HepG2 (cell line): Measurements from ENCODE around the gene SAPCD2. TPM values are rescaled to one million over a fixed set of nuclear protein-coding genes. Genes with fewer than 3 reads are reported as not detected.

Experiments
- DMAP1 ChIP-seq: IDR thresholded peaks from 2 replicates; pipeline ENCODE4 v1.6.1; 2016
- KLF16 ChIP-seq, 2 experiments: sonication (generic) in 1 of 2; formaldehyde crosslinking in 1 of 2; IDR thresholded peaks; 2 replicates each; pipeline versions ENCODE4 v1.6.1 to v1.8.0; 2016 to 2023; ENCODE audit warnings: missing genetic modification reagents in 2 of 2, missing compliant biosample characterization in 1 of 2
- ZFP37 ChIP-seq: sonication (generic); formaldehyde crosslinking; IDR thresholded peaks from 2 replicates; pipeline ENCODE4 v1.4.0; 2020; ENCODE audit warnings: missing genetic modification reagents, borderline replicate concordance
- ZNF207 ChIP-seq: fragments of 450-650 bp; IDR thresholded peaks from 2 replicates; pipeline ENCODE4 v1.6.1; 2016; ENCODE audit warnings: antibody characterized with exemption, borderline replicate concordance
- ZNF3 ChIP-seq: IDR thresholded peaks from 2 replicates; pipeline ENCODE4 v1.7.0; 2017; ENCODE audit warnings: inconsistent platforms
- ZNF407 ChIP-seq: sonication (generic); formaldehyde crosslinking; IDR thresholded peaks from one replicate; pipeline ENCODE4 v1.5.1; 2020; ENCODE audit warnings: mild to moderate bottlenecking, missing genetic modification reagents; ENCODE audit errors: not compliant biosample characterization
- ZNF841 ChIP-seq: sonication (generic); formaldehyde crosslinking; IDR thresholded peaks from 2 replicates; pipeline ENCODE4 v1.8.1; 2023; ENCODE audit warnings: missing genetic modification reagents, borderline replicate concordance
- polyA plus RNA-seq, 8 experiments: library from polyadenylated mRNA; depleted of rRNA in 3 of 8; stranded (reverse) in 7 of 8; unstranded in 1 of 8; fragments of >200 nt; fragmentation: Illumina TruSeq in 4 of 8; extraction: Trizol in 4 of 8; gene quantifications; 2 replicates each; pipeline versions ENCODE4 v1.2.1 to v1.2.3, GENCODE V29; 2011 to 2016; ENCODE audit warnings: low read depth in 4 of 8, missing spikeins in 1 of 8, mixed read lengths in 1 of 8; ENCODE audit not compliant: insufficient read depth in 1 of 8
- total RNA-seq, 5 experiments: library from RNA; depleted of rRNA; stranded (reverse); fragments of >200 nt; fragmentation: Illumina TruSeq; extraction: Trizol; gene quantifications; 2 replicates each; pipeline ENCODE4 v1.2.3, GENCODE V29; 2016; ENCODE audit warnings: low read depth in 1 of 5
- TF ChIP-seq, protein P1 (sequence below): sonication (generic); formaldehyde crosslinking; IDR thresholded peaks from 2 replicates; pipeline ENCODE4 v1.5.0; 2020; ENCODE audit warnings: mild to moderate bottlenecking, missing genetic modification reagents, moderate library complexity
- TF ChIP-seq, protein P2 (sequence below): sonication (generic); formaldehyde crosslinking; IDR thresholded peaks from 2 replicates; pipeline ENCODE4 v1.4.0; 2020; ENCODE audit warnings: missing genetic modification reagents
- TF ChIP-seq, protein P3 (sequence below): sonication (generic); formaldehyde crosslinking; IDR thresholded peaks from 2 replicates; pipeline ENCODE4 v1.4.0; 2020; ENCODE audit warnings: missing genetic modification reagents

Gene SAPCD2
- total and polyA plus RNA-seq, 2 of the 13 experiments (the other 11 are each of a cell fraction or from before 2014, with no cell fraction given): 21.9 to 42.8 TPM

- TF ChIP-seq, protein P1, sequence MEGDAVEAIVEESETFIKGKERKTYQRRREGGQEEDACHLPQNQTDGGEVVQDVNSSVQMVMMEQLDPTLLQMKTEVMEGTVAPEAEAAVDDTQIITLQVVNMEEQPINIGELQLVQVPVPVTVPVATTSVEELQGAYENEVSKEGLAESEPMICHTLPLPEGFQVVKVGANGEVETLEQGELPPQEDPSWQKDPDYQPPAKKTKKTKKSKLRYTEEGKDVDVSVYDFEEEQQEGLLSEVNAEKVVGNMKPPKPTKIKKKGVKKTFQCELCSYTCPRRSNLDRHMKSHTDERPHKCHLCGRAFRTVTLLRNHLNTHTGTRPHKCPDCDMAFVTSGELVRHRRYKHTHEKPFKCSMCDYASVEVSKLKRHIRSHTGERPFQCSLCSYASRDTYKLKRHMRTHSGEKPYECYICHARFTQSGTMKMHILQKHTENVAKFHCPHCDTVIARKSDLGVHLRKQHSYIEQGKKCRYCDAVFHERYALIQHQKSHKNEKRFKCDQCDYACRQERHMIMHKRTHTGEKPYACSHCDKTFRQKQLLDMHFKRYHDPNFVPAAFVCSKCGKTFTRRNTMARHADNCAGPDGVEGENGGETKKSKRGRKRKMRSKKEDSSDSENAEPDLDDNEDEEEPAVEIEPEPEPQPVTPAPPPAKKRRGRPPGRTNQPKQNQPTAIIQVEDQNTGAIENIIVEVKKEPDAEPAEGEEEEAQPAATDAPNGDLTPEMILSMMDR: peak; percentile 29
- TF ChIP-seq KLF16 (CRISPR knock-in tag; IDR thresholded peaks at IDR 0.05): no peak
- no peak for TF ChIP-seq ZFP37
- TF ChIP-seq, protein P2, sequence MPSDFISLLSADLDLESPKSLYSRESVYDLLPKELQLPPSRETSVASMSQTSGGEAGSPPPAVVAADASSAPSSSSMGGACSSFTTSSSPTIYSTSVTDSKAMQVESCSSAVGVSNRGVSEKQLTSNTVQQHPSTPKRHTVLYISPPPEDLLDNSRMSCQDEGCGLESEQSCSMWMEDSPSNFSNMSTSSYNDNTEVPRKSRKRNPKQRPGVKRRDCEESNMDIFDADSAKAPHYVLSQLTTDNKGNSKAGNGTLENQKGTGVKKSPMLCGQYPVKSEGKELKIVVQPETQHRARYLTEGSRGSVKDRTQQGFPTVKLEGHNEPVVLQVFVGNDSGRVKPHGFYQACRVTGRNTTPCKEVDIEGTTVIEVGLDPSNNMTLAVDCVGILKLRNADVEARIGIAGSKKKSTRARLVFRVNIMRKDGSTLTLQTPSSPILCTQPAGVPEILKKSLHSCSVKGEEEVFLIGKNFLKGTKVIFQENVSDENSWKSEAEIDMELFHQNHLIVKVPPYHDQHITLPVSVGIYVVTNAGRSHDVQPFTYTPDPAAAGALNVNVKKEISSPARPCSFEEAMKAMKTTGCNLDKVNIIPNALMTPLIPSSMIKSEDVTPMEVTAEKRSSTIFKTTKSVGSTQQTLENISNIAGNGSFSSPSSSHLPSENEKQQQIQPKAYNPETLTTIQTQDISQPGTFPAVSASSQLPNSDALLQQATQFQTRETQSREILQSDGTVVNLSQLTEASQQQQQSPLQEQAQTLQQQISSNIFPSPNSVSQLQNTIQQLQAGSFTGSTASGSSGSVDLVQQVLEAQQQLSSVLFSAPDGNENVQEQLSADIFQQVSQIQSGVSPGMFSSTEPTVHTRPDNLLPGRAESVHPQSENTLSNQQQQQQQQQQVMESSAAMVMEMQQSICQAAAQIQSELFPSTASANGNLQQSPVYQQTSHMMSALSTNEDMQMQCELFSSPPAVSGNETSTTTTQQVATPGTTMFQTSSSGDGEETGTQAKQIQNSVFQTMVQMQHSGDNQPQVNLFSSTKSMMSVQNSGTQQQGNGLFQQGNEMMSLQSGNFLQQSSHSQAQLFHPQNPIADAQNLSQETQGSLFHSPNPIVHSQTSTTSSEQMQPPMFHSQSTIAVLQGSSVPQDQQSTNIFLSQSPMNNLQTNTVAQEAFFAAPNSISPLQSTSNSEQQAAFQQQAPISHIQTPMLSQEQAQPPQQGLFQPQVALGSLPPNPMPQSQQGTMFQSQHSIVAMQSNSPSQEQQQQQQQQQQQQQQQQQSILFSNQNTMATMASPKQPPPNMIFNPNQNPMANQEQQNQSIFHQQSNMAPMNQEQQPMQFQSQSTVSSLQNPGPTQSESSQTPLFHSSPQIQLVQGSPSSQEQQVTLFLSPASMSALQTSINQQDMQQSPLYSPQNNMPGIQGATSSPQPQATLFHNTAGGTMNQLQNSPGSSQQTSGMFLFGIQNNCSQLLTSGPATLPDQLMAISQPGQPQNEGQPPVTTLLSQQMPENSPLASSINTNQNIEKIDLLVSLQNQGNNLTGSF (CRISPR knock-in tag): no peak
- no peak for TF ChIP-seq ZNF207
- TF ChIP-seq ZNF841 (CRISPR knock-in tag): no peak
- no peak for TF ChIP-seq ZNF407 (CRISPR knock-in tag)
- TF ChIP-seq ZNF3 (CRISPR knock-in tag): no peak
- peak; percentile 62 for TF ChIP-seq DMAP1 (CRISPR knock-in tag)
- TF ChIP-seq, protein P3, sequence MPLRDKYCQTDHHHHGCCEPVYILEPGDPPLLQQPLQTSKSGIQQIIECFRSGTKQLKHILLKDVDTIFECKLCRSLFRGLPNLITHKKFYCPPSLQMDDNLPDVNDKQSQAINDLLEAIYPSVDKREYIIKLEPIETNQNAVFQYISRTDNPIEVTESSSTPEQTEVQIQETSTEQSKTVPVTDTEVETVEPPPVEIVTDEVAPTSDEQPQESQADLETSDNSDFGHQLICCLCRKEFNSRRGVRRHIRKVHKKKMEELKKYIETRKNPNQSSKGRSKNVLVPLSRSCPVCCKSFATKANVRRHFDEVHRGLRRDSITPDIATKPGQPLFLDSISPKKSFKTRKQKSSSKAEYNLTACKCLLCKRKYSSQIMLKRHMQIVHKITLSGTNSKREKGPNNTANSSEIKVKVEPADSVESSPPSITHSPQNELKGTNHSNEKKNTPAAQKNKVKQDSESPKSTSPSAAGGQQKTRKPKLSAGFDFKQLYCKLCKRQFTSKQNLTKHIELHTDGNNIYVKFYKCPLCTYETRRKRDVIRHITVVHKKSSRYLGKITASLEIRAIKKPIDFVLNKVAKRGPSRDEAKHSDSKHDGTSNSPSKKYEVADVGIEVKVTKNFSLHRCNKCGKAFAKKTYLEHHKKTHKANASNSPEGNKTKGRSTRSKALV (CRISPR knock-in tag): peak; percentile 67; the same call in 1 of the 2 replicates
These were observed 14.7 kb downstream of the SAPCD2 start (continued) for GRCh38 chr9:137055385-137056364.
